ENCODE measurements around the gene STIP1. TPM values are rescaled to one million over a fixed set of nuclear protein-coding genes. Genes with fewer than 3 reads are reported as not detected.
A peak's percentile ranks its signal among the peaks of the same experiment; 100 is the strongest.

STIP1 gene
- total RNA-seq, 4 donors from 2014 or later: 67.5 to 86.0 (median 78.3) TPM

DNA sequence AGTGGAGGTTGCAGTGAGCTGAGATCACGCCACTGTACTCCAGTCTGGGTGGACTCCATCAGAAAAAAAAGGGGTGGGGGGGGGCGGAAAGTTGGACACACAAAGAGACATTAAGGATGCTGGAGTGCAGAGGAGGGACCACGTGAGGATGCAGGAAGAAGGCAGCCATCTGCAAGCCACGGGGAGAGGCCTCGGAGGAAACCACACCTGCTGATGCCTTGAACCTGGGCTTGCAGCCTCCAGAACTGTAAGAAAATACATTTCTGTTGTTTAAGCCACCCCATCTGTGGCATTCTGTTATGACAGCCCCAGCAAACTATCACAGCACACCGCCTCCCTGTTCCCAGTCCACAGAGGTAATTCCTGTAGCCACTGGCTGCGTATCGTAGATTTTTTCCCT lies 9.2 kb upstream of the STIP1 start:
- no peak overlapping the region for H3K4me3 ChIP-seq (ENCODE audit: low read depth, poor library complexity, severe bottlenecking)
- no peak for DNase-seq (ENCODE audit: low spot score in 2 of 2)
- TF ChIP-seq, protein P1, sequence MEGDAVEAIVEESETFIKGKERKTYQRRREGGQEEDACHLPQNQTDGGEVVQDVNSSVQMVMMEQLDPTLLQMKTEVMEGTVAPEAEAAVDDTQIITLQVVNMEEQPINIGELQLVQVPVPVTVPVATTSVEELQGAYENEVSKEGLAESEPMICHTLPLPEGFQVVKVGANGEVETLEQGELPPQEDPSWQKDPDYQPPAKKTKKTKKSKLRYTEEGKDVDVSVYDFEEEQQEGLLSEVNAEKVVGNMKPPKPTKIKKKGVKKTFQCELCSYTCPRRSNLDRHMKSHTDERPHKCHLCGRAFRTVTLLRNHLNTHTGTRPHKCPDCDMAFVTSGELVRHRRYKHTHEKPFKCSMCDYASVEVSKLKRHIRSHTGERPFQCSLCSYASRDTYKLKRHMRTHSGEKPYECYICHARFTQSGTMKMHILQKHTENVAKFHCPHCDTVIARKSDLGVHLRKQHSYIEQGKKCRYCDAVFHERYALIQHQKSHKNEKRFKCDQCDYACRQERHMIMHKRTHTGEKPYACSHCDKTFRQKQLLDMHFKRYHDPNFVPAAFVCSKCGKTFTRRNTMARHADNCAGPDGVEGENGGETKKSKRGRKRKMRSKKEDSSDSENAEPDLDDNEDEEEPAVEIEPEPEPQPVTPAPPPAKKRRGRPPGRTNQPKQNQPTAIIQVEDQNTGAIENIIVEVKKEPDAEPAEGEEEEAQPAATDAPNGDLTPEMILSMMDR (IDR thresholded peaks at IDR 0.05): no peak
- no peak for TF ChIP-seq POLR2A (IDR thresholded peaks at IDR 0.05)
- intact Hi-C loops (cut with DNase I; ENCODE audit: low total_unique reads): no loop called here
- 88 to 91% methylated on average over 8 of the region's 8 CpGs for WGBS, 2 donors

DNA sequence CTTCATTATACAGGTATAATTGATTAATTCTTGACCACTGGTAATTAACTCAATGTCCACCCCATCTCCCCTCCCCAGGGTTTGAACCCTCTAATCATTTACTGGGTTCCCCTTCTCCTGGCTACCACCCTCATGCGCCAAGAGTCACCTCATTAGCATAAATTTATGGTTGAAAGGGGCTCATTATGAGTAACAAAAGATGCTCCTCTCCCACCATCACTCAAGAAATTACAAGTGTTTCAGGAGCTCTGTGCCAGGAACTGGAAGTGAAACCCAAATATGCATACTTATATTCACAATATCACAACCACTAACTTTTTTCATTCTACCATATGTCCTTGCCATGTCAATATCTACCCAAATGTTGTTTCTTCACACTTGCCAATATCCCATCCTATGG lies 7.8 kb upstream of the STIP1 start:
- no peak for DNase-seq (ENCODE audit: low spot score in 2 of 2)
- intact Hi-C loops (cut with DNase I; ENCODE audit: low total_unique reads): no loop called here
- H3K4me3 ChIP-seq (ENCODE audit: low read depth, poor library complexity, severe bottlenecking): no peak overlapping the region
- WGBS, 2 donors: 100% methylated on average over 1 of the region's 1 CpG
- TF ChIP-seq, protein P1 (IDR thresholded peaks at IDR 0.05): no peak
- TF ChIP-seq POLR2A (IDR thresholded peaks at IDR 0.05): no peak

- H3K4me3 ChIP-seq (ENCODE audit: low read depth, poor library complexity, severe bottlenecking): no peak overlapping the region
- WGBS, 2 donors: 91 to 92% methylated on average over 10 to 12 of the region's 12 CpGs
- no peak for DNase-seq (ENCODE audit: low spot score in 2 of 2)
- intact Hi-C loops (cut with DNase I; ENCODE audit: low total_unique reads): no loop called here
- no peak for TF ChIP-seq POLR2A (IDR thresholded peaks at IDR 0.05)
- TF ChIP-seq, protein P1 (IDR thresholded peaks at IDR 0.05): no peak
Measured at GRCh38 chr11:64178951-64179639, 6.9 kb upstream of the STIP1 start.

GRCh38 chr11:64180891-64181290 lies 5.1 kb upstream of the STIP1 start:
- no peak overlapping the region for H3K4me3 ChIP-seq (ENCODE audit: low read depth, poor library complexity, severe bottlenecking)
- no peak for DNase-seq (ENCODE audit: low spot score in 2 of 2)
- whole genome bisulfite sequencing, 2 donors: 58 to 60% methylated on average over 5 of the region's 5 CpGs
- intact Hi-C loops (cut with DNase I; ENCODE audit: low total_unique reads): no loop called here
- TF ChIP-seq, protein P1 (IDR thresholded peaks at IDR 0.05): no peak
- no peak for TF ChIP-seq POLR2A (IDR thresholded peaks at IDR 0.05)

GRCh38 chr11:64181506-64182411 lies 4.2 kb upstream of the STIP1 start:
- TF ChIP-seq, protein P1 (IDR thresholded peaks at IDR 0.05): no peak
- TF ChIP-seq POLR2A (IDR thresholded peaks at IDR 0.05): no peak
- DNase-seq (ENCODE audit: low spot score in 2 of 2): peak; percentile 92 to 98
- no peak overlapping the region for H3K4me3 ChIP-seq (ENCODE audit: low read depth, poor library complexity, severe bottlenecking)
- 35 to 36% methylated on average over 17 of the region's 17 CpGs for WGBS, 2 donors
- intact Hi-C loops (cut with DNase I; ENCODE audit: low total_unique reads): no loop called here

All from lower leg skin (tissue), 4 donors.